ENCODE data around the gene GNPAT.

GNPAT gene

DNA sequence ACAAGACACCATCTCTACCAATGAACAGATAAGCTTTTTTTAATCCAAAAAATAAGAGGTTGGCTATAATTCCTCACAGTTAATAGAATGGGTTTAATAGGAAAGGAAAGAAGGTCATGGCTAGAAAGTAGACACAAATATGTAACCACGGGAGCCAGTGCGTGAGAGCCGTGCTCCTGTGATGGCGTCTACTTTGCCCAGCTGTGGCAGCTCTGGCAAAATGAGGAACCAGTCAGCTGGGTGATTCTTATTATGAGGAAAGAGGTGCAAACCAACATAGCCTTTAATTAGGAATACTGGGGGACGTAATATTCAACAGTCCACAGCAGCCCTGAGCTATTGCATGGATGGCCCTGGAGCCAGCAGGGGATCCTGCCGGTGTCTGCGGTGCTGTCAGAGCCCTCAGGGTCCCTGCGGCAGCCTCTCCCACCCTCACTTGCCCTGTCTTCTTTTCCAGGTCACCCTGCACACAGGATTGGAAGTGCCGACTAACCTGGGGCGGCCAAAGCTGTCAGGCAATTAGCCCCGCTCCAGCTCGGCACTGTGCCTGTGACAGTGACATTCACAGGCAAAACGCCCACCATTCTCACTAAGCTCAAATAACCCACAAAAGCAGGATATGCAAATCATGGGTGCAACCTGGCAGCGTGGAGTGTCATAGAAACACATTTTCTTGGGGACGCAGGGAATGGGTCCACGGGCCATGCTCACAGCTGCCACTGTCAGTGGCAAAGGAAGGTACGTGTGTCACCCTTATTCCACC is 25.9 kb upstream of the GNPAT start:
- DNase-seq = no peak

DNA sequence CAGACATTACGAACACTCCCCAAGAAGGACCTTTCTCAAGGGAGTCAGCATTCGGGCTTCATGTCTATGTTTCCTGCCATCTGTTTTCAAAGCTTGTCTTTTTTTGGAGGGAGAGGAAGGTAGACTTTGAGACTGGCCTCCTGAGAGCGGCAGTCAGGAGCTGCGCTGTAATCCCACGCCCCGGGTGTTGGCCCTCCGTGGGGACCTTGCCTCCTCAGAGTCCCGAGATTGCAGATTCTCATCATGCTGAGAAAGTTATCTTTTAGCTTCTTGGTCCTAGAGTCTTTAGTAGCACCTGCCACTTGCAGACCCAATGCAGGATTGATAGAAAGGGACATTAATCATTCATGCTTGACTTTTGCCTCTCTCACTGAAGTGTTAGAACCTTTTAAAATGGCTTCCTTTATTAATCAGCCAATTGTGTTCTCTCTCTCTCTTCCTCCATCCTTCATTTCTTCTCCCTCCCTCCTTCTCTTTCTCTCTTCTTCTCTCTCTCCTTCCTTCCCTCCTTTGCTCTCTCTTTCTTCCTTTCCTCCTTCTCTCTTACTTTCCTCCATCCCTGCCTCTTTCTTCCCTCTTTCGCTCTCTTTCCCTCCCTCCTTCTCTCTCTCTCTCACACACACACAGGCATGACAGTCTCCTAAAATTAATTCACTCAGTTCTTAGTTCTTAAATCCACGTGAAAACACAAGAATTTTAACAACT is 25.2 kb upstream of the GNPAT start:
- DNase-seq = no peak

DNA sequence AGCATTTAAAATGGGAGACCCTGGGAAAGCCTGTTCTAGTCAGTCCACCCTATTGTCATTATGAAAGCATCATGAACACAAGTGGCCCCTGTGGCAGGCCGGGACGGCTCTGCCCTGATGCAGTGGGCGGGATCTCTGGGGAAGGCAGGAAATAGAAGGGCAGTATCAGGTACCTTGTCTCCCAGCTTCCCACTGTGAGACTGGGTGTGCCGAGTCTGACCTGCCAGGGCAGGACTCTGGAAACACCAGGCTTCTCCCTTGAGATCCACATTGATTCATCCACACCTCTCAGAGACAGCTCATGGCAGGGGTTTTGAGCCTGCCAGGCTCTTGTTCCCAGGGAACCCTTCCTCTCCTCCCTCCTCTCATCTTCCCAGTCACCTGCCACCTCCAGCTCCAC is 24.5 kb upstream of the GNPAT start:
- no peak for DNase-seq

DNA sequence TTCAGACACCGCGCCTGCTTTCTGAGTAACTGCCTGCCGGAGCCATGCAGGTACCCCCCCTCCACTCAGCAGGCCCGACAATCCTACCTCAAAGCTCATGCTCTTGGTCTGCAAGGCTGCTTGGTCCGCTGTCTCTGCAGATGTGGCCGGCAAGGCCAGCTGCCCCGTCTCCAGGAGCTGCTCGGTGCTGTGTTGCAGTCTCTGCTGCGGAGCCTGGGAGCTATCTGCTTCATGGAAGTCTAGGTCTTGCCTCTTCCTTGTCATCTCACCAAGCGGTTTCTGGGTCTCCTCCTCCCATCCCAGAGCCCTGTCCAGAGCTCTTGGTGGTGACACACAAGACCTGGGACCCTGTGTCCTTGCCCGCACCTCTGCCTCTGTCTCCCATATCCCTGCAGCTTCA is 24.0 kb upstream of the GNPAT start:
- no peak for DNase-seq

DNA sequence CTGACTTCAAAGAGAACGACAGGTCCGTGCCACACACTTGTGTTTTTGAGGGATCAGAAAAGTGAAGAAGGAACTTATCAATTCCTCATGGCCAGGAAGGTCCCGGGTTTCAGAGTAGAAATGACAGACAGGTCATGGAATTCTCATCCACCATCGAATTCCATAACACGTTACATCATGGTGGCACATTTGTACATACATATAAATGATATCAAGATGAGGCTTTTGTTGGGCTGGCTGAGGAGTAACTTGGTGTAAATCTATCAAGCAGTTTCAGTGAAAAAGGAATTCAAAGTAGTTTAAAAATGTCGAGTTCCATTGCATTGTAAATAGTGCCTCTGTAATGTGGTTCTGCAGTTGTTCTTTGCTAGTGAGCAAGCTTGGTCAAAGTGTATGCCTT is 22.9 kb upstream of the GNPAT start:
- no peak for DNase-seq

DNA sequence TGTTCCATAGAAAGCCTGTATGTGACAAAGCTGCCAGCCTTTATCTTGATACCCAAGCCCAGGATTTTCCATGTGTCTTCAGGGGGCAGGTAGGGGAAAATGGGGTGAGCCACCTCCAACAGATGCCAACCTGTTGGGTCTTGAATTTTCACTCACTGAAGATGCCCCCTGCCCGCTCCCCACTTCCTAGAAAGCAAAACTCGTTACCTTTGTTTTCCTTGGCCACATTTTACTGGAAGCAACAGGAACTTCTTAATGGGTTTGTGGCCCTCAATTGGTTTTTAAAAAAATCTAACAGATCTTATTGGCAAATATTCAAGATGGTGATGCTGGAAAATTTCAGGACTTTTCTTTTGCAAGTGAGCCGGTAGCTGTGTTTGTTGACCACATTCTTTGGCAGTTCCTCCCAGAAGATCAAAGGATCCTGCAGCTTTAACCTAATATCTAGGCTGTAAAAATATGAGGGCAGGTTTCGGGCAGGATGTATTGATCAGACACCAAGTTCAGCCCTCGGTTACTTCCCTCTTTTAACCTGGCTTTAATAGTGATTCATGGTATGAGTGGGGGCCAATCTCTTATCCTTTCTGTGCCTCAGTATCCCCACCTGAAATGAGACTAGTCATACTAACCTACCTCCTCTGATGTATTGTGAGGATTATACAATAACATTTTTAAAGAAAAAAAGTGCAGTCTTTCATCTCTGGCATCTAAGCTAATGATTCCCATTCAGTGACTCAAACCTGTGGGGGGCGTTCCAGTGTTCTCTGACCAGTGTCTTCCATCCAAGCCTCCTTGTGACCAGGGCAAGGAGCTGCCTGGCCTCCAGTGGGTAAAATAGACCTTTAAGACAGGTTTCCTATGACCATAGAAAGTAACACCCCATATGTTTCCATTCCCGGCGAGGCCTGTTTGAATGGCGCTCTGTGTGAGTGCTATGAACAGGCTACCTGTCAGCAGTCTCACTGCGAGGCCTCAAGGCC is 21.3 kb upstream of the GNPAT start:
- no peak for DNase-seq

DNA sequence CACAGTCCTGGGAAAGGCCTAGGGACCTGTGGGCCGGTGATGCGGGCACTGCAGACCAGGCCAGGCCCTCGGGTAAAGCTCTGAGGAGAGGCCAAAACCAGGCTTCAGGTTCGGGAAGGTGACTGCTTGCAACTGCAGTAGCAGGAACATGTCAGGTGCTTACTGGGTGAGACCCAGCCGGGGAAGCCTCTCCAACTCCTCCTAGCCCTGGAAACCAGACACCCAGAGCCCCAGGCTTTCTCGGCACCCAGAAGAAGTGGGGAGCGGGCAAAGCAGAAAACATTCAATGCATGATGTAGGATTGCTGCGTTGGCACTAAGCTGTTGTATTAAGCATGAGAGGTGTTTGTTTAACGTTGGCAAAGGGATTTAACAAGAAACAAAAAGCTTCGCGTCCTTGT is 20.2 kb upstream of the GNPAT start:
- DNase-seq = no peak

DNA sequence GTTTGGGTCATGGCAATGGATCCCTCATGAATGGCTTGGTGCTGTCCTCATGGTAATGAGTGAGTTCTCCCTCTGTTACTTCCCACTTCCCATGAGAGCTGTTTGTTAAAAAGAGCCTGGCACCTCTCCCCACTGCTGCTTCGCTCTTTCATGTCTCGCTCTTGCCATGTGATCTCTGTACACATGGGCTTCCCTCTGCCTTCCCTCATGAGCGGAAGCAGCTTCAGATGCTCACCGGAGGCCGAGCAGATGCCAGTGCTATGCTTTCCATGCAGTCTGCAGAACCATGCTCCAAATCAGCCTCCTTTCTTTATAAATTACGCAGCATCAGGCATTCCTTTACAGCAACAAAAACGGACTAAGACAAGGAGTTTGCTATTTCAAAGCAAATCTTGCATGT is 14.9 kb upstream of the GNPAT start:
- no peak for DNase-seq

DNA sequence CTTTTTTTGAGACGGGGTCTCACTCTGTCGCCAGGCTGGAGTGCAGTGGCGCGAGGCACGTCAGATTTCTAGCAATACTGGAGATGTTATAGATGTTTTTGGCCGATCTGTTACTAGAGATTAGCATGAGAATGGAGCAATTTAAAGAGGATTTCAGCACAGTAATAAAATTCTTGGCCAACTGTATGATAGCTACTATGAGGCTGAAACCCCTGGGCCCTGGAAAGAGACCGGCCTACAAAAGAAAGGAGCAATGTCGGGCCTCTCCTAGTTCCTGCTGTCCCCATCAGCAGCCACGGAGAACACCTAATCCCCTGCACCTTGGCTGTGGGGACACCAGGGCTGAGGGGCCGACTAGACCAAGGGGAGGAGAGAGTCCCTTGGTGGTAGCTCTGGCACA is 9.5 kb upstream of the GNPAT start:
- DNase-seq = no peak

DNA sequence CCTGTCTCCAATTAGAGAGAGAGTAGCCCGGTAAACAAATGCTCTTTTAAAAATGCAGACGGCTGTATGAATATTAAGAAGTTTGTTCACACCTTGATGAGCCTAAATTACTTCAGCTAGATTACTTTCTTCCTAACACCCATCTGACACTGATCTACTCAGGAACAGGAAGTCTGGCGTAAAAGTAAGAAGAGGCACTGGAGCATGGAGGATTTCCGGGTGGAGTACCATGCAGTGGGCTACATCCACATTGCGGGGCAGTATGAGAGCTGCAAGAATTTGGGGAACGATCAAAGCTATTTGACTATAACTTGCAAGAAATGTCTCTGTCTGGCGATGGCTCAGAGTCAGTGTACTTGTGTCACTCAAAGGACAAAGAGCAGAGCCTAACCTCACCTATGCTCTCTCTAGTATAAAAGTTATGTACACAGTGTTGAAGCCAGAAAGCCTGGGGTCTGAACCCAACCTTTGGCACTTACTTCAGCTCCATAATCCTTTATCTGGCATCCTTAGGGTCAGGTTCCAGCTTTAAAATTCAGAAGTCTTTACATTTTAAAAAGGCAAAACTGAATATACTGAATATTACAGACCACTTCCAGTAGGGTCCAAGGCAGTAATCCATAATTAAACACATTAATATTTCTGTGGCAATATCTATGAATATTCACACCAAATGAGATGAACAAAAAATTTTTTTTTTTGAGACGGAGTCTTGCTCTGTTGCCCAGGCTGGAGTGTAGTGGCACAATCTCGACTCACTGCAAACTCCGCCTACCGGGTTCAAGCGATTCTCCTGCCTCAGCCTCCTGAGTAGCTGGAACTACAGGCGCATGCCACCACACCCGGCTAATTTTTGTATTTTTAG is 7.9 kb upstream of the GNPAT start:
- DNase-seq = no peak

DNA sequence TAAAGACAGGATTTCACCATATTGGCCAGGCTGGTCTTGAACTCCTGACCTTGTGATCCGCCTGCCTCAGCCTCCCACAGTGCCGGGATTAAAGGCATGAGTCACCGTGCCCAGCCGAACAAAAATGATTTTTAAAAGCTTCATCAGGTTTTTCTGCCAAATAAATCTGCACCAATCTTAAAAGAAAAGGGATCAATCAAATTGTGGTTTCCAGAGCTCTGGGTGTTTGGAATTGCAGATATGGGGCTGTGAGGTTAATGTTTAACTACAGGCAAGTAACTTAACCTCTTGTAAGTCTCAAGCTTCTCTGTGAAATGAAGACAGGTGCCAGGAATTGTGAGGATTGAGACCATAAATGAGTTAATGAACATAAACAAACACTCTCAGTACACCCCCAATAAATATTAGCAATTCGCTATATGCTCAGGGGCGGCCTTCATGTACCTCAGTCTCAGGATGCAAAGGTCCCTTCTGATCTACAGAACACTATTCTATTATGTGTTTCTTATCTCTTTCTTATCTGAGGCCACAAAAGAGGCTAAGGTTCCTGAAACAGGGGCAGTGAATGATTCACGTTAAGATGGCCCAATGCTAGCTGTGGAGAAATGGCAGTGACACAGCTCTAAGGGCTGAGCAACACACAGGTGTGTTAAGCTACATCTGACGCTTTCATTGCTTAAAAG is 7.1 kb upstream of the GNPAT start:
- no peak for DNase-seq

DNA sequence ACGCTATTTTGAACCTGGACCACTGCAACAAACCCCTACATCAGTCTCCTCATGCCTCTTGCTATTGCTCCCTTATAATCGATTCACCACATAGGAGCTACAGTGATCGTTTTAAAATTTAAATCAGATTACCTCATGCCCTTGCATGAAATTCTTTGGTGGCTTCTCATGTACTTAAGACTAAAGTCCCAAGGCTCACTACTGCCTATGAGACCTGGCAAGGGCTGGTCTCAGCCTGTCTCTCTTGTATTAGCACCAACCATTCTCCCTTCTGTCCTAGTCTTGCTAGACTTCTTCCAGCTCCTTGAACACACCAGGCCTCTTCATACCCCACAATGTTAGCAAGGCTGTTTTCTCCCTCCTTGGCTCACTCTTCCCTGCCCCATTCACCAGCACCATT is 6.5 kb upstream of the GNPAT start:
- no peak for DNase-seq

DNA sequence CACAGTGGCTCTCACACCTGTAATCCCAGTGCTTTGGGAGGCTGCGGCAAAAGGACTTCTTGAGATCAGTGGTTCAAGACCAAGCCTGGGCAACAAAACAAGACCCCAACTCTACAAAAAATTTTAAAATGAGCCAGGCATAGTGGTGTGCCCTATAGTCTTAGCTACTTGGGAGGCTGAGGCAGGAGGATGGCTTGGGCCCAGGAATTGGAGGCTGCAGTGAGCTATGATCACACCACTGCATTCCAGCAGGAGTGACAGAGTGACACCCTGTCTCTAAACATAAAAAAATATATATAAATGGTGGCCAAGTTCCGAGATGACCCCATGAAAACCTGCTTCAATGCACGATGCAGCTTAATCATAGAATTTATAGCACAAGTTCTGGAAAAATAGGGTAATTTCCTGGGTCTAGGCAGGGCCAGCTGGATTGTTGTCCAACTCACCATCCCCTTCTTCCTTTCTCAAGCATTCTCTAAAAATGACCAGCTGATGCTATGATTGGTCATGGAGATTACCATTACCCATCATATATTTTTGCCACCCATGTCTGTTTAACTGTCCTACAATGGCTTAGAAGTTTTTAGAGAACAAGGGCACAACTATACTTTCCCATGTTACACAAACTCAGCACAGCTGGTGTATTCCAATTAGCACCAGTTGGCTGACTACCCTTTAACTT is 5.3 kb upstream of the GNPAT start:
- DNase-seq = no peak

DNA sequence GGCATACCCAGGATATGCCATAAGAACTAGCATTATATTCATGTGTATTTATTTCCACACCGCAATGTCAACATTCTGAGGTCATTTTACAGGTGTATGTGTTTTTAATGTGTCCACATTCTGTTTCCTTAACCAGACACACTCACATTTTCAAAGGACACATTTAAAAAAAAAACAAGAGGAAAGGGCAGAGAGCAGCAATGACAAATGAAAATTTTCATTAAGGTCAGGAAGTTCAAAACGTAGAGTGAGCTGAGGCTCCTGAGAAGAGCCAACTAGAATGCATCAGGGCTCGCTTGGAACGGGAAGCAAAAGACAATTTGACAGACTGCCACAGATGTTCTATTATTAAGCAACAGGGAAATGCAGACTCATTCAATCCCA is 4.8 kb upstream of the GNPAT start:
- DNase-seq = no peak

DNA sequence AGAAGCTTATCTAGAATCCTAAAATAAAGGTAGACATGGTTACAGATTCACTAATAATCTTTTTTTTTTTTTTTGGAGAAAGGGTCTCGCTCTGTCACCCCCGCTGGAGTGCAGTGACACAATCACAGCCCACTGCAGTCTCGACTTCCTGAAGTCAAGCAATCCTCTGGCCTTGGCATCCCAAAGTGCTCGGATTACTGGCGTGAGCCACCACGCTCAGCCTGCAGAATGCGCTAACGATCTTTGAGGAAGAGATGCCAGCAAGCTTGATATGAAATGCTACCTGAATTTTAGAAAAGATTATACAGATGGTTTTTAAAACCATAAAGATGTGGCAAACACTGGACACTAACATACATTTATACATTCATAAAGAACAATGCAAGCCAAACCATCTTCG is 4.1 kb upstream of the GNPAT start:
- DNase-seq = no peak

DNA sequence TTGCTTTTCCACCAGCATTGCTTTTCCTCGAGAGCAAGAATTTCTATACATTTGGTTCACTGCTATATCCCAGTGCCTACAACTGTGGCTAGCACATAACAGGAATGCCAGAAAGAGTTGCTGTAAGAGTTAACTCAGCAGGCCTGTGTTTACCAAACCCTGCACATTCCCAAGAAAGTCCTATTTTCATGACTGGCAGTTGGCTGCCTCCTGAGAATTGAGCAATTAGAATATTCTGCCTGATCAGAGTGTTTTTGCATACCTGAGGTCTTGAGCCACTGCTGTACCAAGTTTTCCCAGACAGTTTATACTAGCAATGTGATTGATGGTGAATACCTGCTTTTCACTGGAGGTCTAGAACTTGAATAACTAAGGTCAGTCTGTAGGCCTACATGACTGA is 2.7 kb upstream of the GNPAT start:
- DNase-seq = no peak

DNA sequence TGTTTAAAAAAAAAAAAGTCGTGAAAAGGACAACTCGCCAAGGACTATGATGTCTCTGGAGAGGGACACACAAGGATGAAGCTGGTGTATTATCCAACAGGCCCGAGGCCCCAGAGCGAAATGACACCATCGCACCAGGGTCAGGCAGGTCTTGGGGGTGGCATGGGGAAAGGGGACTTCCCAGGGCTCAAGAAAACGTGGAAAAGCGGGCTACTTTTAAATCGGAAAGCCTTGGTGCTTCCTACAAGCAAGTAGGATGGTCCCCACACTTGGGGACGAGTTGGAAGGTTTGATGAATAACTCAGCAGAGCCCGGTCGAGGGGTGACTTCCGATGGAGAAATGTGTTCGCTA is 505 bp upstream of the GNPAT start:
- no peak for DNase-seq

DNA sequence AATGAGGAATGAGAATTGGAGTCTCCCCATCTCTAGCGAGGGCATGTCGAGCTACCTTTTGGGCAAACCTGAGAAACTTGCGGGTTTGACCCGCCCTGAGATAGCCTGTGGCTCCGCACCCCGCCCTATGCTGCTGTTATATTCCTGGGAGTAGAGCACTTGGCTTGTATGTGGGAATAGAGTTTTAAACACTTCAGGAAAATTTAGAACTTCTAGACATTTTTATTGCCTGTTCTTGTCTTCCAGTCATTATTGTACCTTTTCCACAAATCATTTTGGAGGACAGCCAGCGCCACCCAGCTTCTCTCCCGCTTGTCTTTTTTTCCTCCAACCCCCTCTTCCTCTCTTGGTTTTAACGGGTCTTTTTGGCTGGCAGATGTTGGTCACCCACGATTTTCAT is 738 bp downstream of the GNPAT start:
- no peak for DNase-seq

DNA sequence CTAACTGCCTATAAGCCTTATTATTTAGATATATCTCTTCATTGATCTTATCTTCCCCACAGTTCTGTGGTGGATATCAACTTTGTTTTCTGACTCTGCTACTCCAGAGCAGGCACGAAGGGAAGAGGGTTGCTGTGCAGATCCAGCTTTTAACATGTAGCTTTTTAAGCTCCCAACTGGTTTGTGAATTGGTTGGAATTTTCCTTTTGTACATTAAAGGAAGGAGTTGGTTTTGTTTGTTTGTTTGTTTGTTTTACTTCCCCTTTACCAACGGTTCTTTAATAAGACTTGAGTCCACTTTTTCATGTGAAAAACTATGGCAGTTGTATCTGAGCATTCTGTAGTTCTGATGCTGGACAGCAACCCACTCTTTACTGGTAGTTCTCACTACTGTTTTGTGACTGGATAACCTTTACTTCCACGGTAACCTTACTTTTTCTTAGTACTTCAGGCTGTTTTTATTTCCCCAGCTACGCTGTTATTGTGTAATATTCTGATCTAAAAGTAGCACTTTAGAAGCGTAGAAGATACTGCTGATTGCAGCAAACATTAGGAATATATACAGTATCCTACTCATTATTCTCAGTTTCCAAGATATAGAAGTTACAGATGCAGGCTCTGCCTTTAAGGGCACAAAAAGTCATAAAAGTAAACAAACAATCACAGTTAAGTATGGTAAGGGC is 1.6 kb downstream of the GNPAT start:
- DNase-seq = no peak

DNA sequence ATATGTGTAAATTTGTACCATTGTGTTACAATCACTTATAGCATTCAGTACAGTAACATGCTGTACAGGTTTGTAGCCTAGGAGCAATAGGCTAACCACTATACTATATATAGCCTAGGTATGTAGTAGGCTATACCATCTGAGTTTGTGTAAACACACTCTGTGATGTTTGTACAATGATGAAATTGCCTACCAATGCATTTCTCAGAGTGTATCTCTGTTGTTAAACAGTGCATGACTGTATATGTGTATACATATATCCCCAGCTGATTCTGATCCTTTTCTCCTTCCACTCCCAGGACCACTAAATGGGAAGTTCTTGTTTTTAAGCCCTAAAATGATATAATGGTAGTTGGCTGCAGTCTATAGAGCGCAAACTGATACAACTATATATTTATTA is 7.8 kb downstream of the GNPAT start:
- DNase-seq = no peak

DNA sequence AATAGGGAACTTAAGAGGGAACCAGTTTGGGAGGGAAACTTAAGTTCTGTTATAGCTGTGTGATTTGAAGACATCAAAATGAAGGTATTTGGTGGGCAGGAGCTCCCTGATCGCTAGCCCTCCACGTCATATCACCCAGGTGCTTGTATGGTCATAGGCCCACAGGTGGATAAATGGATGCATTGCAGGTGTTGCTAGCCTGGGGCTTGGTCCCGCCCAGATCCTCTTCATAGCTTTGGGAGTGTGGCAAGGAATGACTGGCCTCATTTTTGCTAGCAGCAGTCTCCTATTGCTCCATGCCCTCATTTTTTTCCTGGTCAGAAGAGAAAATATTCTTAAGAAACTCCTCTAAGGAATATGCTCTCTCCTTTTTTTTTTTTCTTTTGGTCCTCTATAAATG is 11.3 kb downstream of the GNPAT start:
- DNase-seq = no peak
